ENCODE results near the gene CYP4F2.
"Not testable (repeated sequence)": the region's sequence is repeated elsewhere in the genome, so short reads cannot be mapped to it uniquely, and the experiment has no call there.

The CYP4F2 gene

DNA sequence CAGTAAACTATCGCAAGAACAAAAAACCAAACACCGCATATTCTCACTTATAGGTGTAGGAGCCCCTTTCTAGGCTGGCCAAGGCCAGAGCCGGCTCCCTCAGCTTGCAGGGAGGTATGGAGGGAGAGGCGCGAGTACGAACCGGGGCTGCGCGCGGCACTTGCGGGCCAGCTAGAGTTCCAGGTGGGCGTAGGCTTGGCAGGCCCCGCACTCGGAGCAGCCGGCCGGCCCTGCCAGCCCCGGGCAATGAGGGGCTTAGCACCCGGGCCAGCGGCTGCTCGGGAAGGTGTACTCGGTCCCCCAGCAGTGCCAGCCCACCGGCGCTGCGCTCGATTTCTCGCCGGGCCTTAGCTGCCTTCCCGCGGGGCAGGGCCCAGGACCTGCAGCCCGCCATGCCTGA is 1.7 kb upstream of the CYP4F2 start:
- not testable (repeated sequence) for DNase-seq

DNA sequence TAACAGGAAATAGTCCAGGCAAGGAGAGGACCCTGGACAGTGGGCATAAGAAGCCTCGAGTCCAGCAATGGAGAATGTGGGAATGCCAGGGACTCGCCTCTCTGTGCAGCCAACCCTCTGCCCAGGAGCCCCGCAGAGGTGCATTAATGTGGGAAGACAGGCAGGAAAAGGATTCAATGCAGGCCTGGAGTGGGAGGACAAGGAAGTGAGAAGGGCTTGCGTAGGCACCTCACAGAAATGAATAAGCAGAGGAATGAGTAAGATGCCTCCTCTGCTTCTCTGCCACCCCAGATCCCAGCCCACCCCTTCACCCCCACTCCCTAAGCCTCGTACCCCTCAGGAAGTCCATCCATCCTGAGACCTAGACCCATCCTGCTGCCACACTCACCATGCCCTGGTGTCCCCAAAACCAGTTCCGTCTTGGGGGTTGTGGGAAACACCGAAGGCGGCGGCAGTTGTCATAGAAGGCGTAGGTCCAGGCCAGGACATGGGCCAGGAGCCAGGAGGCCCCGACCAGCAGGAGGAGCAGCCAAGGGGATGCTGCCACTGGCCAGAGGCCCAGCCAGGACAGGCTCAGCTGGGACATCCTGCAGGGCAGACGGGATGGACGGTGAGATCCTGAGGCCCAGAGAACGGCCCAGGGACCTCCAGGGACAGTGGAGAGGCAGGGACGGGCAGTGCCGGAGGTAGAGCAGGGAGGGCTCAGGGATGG is 692 bp downstream of the CYP4F2 start:
- DNase-seq, result no peak

DNA sequence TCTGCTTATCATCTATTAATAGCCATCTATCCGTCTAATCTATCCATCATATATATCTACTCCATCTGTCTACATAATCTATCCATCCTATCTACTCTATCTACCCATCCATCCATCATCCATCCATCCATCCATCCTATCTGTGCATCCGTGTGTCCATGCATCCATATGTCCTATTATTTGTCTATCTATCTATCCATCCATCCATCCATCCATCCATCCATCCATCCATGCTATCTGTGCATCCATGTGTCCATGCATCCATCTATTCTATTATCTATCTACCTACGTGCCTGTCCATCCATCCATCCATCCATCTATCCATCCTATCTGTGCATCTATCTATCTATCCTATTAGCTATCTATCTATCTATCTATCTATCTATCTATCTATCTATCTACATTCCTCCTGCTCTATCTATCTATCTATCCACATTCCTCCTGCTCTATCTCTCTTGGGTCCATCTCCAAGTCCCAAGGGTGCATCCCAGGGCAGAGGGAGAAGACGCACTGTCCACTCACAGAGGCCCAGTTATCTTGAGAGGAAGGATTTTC is 1.9 kb downstream of the CYP4F2 start:
- DNase-seq, result no peak

- no peak for DNase-seq
Measured at GRCh38 chr19:15894359-15894758, 3.5 kb downstream of the CYP4F2 start.

DNA sequence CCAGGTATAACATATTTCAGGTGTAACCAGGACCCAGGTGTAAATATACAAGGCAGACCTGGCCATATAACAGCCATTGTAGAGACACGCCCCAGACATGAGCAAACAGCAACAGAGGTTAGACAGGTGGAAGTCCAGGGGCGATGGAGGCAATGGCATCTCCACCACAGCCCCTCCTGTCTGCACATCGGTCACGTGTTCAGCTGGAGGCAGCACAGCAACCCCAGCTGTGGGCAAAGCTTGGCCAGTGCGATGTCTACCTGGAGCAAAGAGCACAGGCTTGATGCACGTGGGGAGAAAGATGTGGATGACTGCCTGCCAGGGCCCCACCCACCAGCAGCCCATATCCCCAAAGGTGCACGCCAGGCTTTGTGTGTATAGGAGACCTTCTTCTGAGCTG is 4.4 kb downstream of the CYP4F2 start:
- DNase-seq, result no peak

DNA sequence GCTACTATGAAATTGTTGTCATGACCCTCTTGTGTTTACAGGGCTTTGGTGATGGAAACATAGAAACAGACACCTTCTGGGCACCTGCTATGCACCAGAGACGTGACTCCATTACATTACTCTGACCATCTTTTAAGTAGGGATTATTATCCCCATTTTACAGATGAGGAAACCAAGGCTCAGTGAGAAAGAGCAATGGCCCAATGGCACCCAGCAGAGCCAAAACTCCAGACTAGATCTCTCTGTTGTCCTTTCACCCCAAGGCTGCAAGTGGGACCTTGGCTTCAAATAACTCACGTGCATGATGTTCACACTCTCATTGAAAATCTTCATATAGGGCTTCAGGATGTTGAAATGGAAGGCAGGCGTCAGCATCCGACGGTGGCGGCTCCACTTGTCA is 5.9 kb downstream of the CYP4F2 start:
- no peak for DNase-seq

- no peak for DNase-seq
Measured at GRCh38 chr19:15891434-15891833, 6.4 kb downstream of the CYP4F2 start.

DNA sequence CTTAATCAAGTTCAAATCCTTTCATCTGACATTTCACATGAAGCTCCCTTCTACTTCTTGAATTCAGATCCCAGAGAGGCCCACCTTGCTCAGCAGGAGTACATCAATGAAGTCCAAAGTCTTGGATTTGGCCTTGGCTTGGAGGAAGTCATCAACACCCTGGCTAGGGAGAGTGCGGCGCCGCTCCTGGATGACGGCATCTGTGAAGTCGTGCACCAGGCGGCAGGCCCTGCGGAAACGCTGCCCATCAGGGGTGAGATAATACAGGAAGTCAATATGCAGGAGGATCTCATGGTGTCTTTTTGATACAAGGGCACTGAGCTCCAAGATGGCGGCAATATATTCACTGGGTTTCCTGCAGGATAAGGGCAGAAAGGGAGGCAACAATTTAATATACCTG is 8.5 kb downstream of the CYP4F2 start:
- DNase-seq, result not testable (repeated sequence)

- DNase-seq, result no peak
Measured at GRCh38 chr19:15885919-15886318, 12.0 kb downstream of the CYP4F2 start.

GRCh38 chr19:15885167-15885566 is 12.7 kb downstream of the CYP4F2 start:
- no peak for DNase-seq

DNA sequence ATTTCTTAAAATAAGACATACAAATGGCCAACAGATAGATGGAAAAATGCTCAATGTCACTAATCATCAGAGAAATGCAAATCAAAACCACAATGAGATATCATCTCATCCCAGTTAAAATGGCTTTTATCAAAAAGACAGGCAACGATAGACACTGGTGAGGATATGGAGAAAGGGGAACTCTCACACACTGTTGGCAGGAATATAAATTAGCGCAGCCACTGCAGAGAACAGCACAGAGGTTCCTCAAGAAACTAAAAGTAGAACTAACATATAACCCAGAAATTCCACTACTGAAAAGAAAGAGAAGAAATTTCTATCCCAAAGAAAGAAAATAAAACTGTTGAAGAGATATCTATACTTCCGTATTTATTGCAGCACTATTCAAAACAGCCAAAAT is 14.5 kb downstream of the CYP4F2 start:
- not testable (repeated sequence) for DNase-seq

- no peak for DNase-seq
Measured at GRCh38 chr19:15874821-15875474, 22.9 kb downstream of the CYP4F2 start.

- not testable (repeated sequence) for DNase-seq
Measured at GRCh38 chr19:15873771-15874170, 24.1 kb downstream of the CYP4F2 start.

GRCh38 chr19:15871570-15871969 is 26.3 kb downstream of the CYP4F2 start:
- no peak for DNase-seq

GRCh38 chr19:15869873-15870272 is 28.0 kb downstream of the CYP4F2 start:
- DNase-seq, result no peak

DNA sequence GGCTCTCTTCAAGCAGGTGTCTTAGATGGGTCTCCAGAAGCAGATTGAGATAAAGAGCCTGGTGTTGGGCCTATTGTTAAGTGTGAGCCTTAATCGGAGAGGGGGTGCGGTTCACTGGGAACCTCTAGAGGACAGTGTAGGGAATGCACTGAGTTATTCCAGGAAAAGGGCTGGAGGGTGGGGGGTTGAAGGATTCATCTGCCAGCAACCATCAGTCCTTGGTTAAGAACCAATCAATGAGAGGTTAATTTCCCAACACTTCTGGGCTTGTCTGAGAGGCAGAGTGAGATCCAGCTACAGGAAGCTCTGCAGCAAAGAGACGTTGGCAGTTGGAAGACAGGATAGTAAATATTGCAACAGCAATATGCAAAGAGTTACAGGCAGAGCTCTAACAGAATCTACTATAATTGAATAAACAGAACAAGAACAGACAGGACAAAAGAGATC is 28.7 kb downstream of the CYP4F2 start:
- DNase-seq, result no peak

DNA sequence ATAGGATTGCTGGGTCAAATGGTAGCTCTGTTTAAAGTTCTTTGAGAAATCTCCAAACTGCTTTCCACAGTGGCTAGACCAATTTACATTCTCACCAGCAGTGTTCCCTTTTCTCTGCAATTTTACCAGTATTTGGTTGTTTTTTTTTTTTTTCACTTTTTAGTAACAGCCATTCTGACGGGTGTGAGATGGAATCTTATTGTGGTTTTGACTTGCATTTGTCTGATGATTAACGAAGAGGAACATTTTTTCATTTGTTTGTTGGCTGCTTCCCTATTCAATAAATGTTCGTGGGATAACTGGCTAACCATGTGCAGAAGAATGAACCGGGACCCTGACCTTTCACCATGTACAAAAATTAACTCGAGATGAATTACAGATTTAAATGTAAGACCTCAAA is 31.2 kb downstream of the CYP4F2 start:
- no peak for DNase-seq

GRCh38 chr19:15864824-15865223 is 33.0 kb downstream of the CYP4F2 start:
- no peak for DNase-seq

DNA sequence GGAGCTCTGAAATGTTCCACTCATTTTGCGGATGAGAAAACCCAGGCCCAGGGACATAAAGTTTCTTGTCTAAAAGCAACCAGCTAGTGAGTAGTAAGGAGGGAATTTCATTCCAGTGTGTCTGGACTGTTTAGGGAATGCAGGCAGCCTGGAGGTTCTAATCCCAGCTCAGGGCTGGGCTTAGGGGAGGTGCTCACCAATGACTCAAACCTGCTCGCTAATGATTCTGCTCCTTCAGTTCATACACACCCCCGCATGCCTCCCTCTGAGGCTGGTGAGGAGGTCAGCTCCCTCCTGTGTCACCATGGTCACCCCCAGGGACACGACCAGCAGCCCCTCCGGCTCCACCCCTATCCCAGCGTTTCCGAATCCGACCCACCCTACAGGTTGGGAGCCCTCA is 34.6 kb downstream of the CYP4F2 start:
- no peak for DNase-seq

- DNase-seq, result no peak
Measured at GRCh38 chr19:15862444-15862843, 35.4 kb downstream of the CYP4F2 start.

DNA sequence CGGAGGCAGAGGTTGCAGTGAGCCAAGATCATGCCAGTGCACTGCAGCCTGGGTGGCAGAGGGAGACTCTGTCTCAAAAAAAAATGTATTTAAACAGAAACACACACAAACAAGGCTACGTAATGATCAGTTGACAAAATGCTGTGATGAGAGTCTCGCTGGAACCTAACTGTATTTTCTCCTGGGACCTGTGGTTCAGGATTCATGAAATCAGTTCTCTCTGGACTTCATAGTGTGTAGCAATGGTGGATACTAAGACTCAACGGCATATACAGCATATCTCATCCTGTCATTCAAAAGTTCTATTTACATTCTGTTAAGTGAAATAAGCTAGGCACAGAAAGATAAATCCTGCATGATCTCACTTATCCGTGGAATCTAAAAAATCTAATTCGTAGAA is 37.4 kb downstream of the CYP4F2 start:
- DNase-seq, result no peak

DNA sequence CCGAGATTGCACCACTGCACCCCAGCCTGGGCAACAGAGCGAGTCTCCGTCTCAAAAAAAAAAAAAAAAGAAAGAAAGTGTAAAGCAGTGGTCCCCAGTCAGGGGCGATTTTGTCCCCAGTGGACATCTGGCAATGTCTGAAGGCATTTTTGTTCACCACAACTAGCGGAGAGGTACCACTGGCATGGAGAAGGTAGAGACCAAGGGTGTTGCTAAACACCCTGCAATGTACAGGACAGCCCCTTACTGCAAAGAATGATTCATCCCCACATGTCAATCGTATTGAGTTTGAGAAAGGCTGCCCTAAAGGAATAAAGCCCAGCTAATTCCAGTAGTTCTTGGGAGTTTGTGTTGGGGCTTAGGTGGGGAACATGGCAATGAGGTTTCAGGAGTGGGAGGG is 38.7 kb downstream of the CYP4F2 start:
- DNase-seq, result no peak

DNA sequence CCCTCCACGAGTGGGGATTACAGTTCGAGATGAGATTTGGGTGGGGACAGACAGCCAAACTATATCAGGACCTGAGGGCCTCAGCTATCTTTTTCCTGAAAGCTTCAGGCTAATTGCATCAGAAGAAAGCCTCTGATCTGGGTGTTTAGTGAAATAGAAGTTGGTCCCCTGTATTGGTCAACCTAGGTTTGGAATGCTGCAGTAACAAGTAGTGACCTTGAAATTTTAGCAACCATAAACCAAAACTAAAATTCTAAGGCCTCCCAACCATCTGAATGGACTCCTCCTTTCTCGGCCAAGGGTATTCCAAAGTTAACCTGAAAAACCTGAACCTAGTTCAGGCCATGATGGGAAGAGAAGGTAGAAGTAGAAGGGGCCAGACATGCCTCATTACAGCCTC is 47.5 kb downstream of the CYP4F2 start:
- DNase-seq, result no peak

DNA sequence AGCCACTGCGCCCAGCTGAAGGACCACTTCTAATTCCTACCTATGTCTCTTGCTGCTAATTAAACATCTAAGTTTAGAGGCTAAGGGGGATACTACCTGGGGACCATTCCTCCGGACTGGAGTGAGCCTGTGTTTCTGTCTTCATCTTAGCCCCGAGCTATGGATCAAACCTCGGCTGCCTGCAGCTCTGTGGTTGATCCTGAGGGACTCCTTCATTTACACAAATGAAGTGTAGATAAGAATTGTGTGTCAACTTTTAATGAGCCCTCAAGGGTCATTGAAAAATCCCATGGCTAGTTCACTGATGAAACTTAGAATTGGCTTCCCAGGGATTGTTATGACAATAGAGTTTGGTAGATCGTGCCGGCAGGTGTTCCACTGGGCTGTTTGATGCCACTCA is 51.0 kb downstream of the CYP4F2 start:
- DNase-seq, result no peak

- DNase-seq, result not testable (repeated sequence)
Measured at GRCh38 chr19:15843894-15844222, 54.0 kb downstream of the CYP4F2 start.
